ENCODE results near the gene CHD2. TPM values are rescaled to one million over a fixed set of nuclear protein-coding genes. Genes with fewer than 3 reads are reported as not detected.

CHD2 gene
- total and polyA plus RNA-seq, 4 donors: 39.4 to 547 (median 76.3) TPM

GRCh38 chr15:93066834-93067648 is 166.9 kb downstream of the CHD2 start:
- peak in 1 of 3 donors; percentile 13 for DNase-seq
- Histone ChIP-seq H3K36me3 (ENCODE audit: control insufficient read depth in 4 of 4, insufficient read depth in 4 of 4, low read length in 4 of 4) (peaks cover 0 to 5% (median 0%) of the 10 kb centered on the region in 4 donors), H3K9ac (ENCODE audit: insufficient read depth in 1 of 2, low read length in 2 of 2) (no peak overlapping the region), H3K27ac (ENCODE audit: low read depth in 1 of 2, low read length in 1 of 2) (no peak overlapping the region), H3K4me3 (no peak overlapping the region), H3K9me3 (ENCODE audit: control insufficient read depth in 4 of 4, insufficient read depth in 3 of 4, low read length in 3 of 4) (peaks cover 0 to 3% (median 0%) of the 10 kb centered on the region in 4 donors), H3K4me1 (ENCODE audit: control insufficient read depth in 5 of 5, insufficient read depth in 5 of 5, low read length in 5 of 5) (peaks cover 0 to 15% (median 8%) of the 10 kb centered on the region in 5 donors), H3K27me3 (ENCODE audit: control insufficient read depth in 3 of 3, insufficient read depth in 3 of 3, low read length in 2 of 3) (no peaks in the 10 kb centered on the region)
- TF ChIP-seq CTCF (IDR thresholded peaks at IDR 0.05; ENCODE audit: control extremely low read depth, extremely low read depth): no peak
- 57 to 71% methylated on average over 7 of the region's 7 CpGs for WGBS, 2 donors
- no peak for ATAC-seq (ENCODE audit: insufficient read depth, low FRiP score)

- Histone ChIP-seq H3K4me1 (ENCODE audit: control insufficient read depth in 5 of 5, insufficient read depth in 5 of 5, low read length in 5 of 5) (peaks cover 0 to 15% (median 9%) of the 10 kb centered on the region in 5 donors), H3K9me3 (ENCODE audit: control insufficient read depth in 4 of 4, insufficient read depth in 3 of 4, low read length in 3 of 4) (peaks cover 0 to 3% (median 0%) of the 10 kb centered on the region in 4 donors), H3K27me3 (ENCODE audit: control insufficient read depth in 3 of 3, insufficient read depth in 3 of 3, low read length in 2 of 3) (no peaks in the 10 kb centered on the region), H3K9ac (ENCODE audit: insufficient read depth in 1 of 2, low read length in 2 of 2) (no peak overlapping the region), H3K36me3 (ENCODE audit: control insufficient read depth in 4 of 4, insufficient read depth in 4 of 4, low read length in 4 of 4) (peaks cover 0 to 5% (median 0%) of the 10 kb centered on the region in 4 donors), H3K4me3 (no peak overlapping the region), H3K27ac (ENCODE audit: low read depth in 1 of 2, low read length in 1 of 2) (no peak overlapping the region)
- DNase-seq (no peak), ATAC-seq (ENCODE audit: insufficient read depth, low FRiP score) (no peak)
- TF ChIP-seq CTCF (IDR thresholded peaks at IDR 0.05; ENCODE audit: control extremely low read depth, extremely low read depth): no peak
- WGBS, 2 donors: 89 to 91% methylated on average over 4 of the region's 4 CpGs
Observed at GRCh38 chr15:93067649-93068085, 167.5 kb downstream of the CHD2 start.

- 92 to 96% methylated on average over 6 of the region's 6 CpGs for WGBS, 2 donors
- Histone ChIP-seq H3K27ac (ENCODE audit: low read depth in 1 of 2, low read length in 1 of 2) (no peak overlapping the region), H3K9ac (ENCODE audit: insufficient read depth in 1 of 2, low read length in 2 of 2) (no peak overlapping the region), H3K4me3 (no peak overlapping the region), H3K36me3 (ENCODE audit: control insufficient read depth in 4 of 4, insufficient read depth in 4 of 4, low read length in 4 of 4) (peaks cover 0 to 5% (median 0%) of the 10 kb centered on the region in 4 donors), H3K27me3 (ENCODE audit: control insufficient read depth in 3 of 3, insufficient read depth in 3 of 3, low read length in 2 of 3) (no peaks in the 10 kb centered on the region), H3K9me3 (ENCODE audit: control insufficient read depth in 4 of 4, insufficient read depth in 3 of 4, low read length in 3 of 4) (peaks cover 0 to 3% (median 0%) of the 10 kb centered on the region in 4 donors), H3K4me1 (ENCODE audit: control insufficient read depth in 5 of 5, insufficient read depth in 5 of 5, low read length in 5 of 5) (peaks cover 0 to 21% (median 9%) of the 10 kb centered on the region in 5 donors)
- DNase-seq (no peak), ATAC-seq (ENCODE audit: insufficient read depth, low FRiP score) (no peak)
- TF ChIP-seq CTCF (IDR thresholded peaks at IDR 0.05; ENCODE audit: control extremely low read depth, extremely low read depth): no peak
Observed at GRCh38 chr15:93068581-93069199, 168.6 kb downstream of the CHD2 start.
